SK-N-MC (cell line): ENCODE data around the gene CNOT6.

ENCODE experiments used
- EZH2 ChIP-seq: fragments of 200-600 bp; sonication (generic); IDR thresholded peaks from one replicate; pipeline ENCODE4 v1.6.1; 2017; ENCODE audit warnings: antibody characterized with exemption
- FOXP2 ChIP-seq: optimal IDR thresholded peaks from 2 replicates; pipeline ENCODE3; 2011; ENCODE audit warnings: mild to moderate bottlenecking, moderate library complexity; ENCODE audit not compliant: insufficient read depth; ENCODE audit errors: extremely low read length, control extremely low read depth
- POLR2AphosphoS5 ChIP-seq: IDR thresholded peaks from 2 replicates; pipeline ENCODE4 v1.6.1; 2012; ENCODE audit warnings: mild to moderate bottlenecking, low read depth, low read length, borderline replicate concordance

GRCh38 chr5:180533845-180534244 is 39.7 kb downstream of the CNOT6 start:
- TF ChIP-seq EZH2 (no peak), POLR2AphosphoS5 (no peak), FOXP2 (no peak)
